GM21576 (cell line): ENCODE measurements around the gene MTO1.
"Not testable (repeated sequence)": the region's sequence is repeated elsewhere in the genome, so short reads cannot be mapped to it uniquely, and the experiment has no call there.

ENCODE experiments used
- ATAC-seq: cut with Tn5 transposase; IDR thresholded peaks from one replicate; pipeline ENCODE4 v1.9.1; 2021; ENCODE audit warnings: mild to moderate bottlenecking, moderate library complexity; ENCODE audit not compliant: unreplicated experiment

Gene MTO1

DNA sequence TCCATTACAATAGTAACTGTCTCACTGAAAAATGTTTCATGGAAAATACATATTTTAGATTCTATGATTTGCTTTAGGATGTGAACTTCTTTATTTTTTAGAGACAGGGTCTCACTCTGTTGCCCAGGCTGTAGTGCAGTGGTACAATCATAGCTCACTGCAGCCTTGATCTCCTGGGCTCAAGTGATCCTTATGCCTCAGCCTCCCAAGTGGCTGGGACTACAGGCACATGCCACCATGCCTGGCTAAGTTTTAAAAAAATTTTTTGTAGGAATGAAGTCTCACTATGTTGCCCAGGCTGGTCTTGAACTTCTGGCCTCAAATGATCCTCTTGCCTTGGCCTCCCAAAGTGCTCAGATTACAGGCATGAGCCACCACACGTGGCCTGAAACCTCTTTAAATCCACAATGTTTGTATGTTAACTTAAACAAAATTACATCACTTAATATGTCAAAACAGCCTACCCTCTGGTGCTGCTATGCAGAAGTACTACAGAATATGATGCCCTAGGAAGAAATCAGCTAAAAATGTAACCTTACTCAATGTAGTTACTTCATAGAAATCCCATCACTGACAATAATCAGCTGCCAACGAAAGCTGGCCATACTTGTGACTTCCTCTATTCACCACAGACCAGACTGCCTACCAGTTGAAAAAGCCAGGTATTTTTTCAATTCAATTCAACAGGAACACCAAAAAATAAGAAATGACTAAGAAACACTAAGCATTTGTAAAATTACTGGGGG lies 41.7 kb downstream of the MTO1 start:
- ATAC-seq: no peak

DNA sequence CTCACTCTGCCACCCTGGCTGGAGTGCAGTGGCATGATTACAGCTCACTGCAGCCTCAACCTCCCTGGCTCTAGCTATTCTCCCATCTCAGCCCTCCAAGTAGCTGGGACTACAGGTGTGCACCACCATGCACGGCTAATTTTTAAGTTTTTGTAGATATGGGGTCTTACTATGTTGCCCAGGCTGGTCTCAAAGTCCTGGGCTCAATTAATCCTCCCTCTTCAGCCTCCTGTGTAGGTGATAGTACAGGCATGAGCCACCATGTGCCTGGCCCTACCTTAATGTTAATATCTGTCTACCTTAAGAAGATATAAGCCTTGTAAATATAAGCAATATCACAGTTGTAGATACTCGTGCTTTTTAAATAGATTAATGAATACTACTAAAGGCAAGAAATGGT lies 42.6 kb downstream of the MTO1 start:
- ATAC-seq: no peak

GRCh38 chr6:73505142-73505541 lies 43.6 kb downstream of the MTO1 start:
- ATAC-seq: no peak

DNA sequence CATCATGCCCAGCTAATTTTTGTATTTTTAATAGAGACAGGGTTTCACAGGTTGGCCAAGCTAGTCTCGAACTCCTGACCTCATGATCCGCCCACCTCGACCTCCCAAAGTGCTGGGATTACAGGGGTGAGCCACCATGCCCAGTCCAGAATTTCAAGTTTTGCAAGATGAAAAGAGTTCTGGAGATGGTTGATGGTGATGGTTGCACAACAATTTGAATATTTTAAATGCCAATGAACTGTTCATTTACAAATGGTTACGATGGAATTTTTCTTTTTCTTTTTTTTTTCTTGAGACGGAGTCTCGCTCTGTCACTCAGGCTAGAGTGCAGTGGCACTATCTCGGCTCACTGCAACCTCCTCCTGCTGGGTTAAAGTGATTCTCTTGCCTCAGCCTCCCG lies 44.2 kb downstream of the MTO1 start:
- ATAC-seq: not testable (repeated sequence)

DNA sequence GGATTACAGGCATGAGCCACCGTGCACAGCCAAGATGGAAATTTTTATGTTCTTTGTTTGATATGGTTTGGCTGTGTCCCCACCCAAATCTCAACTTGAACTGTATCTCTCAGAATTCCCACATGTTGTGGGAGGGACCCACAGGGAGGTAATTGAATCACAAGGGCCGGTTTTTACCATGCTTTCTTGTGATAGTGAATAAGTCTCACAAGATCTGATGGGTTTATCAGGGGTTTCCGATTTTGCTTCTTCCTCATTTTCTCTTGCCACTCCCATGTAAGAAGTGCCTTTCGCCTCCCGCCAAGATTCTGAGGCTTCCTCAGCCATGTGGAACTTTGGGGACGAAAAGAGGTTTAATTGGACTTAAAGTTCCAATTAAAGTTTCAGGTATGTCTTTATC lies 44.7 kb downstream of the MTO1 start:
- no peak for ATAC-seq

GRCh38 chr6:73508776-73509175 lies 47.2 kb downstream of the MTO1 start:
- ATAC-seq: no peak

- ATAC-seq: no peak
Measured at GRCh38 chr6:73509851-73510250, 48.3 kb downstream of the MTO1 start.

DNA sequence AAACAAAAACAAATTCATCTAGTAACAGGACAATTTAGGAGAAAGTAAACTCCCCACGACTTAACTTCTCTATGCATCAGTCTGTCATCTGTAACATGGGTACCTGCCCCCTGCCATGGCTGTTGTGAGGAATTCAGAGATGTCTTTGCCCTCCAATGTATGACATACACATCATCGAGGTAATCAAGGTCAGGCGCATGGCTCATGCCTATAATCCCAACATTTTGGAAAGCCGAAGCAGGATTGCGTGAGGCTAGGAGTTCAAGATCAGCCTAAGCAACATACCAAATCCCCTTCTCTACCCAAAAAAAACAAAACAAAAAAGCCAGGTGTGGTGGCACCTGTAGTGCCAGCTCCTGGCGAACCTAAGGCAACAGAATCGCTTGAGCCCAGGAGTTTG lies 50.3 kb downstream of the MTO1 start:
- ATAC-seq: no peak

- ATAC-seq: no peak
Measured at GRCh38 chr6:73513496-73513854, 51.9 kb downstream of the MTO1 start.

DNA sequence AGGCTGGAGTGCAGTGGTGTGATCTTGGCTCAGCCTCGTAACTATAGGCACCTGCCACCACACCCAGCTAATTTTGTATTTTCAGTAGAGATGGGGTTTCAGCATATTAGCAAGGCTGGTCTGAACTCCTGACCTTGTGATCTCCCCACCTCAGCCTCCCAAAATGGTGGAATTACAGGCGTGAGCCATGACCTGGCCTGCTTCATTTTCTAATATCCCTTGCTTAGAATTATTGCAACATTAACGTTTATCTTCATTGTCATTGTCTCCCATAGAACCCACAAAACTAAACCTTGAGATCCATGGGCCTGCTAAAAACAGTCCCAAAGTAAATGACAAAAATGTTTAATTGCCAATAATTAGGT lies 53.2 kb downstream of the MTO1 start:
- peak; percentile 18 for ATAC-seq

GRCh38 chr6:73515204-73515655 lies 53.7 kb downstream of the MTO1 start:
- ATAC-seq: peak; percentile 50

DNA sequence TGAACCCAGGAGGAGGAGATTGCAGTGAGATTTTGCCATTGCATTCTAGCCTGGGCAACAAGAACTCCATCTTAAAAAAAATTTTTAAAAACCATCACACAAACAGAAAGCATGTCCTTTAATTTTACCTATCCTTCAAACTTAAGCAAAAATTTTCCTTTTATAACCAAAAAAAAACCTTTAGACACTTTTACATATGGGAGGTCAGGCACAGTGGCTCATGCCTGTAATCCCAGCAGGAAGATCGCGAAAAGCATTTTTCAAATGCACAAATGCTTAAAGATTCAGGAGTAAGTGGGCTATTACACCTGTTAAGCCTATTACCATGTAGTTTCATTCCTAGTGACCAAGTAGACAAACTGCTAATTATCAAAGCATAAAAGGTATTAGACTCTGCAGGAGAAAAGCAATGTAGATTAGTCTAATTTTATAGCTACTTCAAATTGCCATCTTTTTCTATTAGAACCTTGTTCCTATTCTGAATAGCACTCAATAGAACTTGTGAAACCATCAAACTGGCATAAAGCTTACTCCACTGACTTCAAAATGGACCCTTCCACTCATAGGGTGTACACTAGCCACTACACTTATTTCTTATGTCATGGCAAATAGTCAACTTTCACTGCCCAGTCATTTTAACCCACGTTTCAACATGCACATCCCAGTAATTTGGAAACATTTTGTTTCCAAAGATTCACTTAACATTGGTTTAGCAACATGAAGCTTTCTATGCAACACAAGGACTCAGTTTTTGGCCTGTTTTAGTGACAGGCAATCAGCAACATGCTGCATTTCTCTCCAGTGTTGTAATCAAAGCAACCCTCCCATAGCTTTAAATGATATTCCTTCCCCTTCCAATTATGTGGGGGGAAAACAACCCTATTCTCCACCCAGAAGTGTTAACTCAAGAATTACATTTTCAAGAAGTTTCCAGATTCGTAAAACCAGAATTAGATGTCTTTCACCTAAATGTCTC lies 55.3 kb downstream of the MTO1 start:
- no peak for ATAC-seq

DNA sequence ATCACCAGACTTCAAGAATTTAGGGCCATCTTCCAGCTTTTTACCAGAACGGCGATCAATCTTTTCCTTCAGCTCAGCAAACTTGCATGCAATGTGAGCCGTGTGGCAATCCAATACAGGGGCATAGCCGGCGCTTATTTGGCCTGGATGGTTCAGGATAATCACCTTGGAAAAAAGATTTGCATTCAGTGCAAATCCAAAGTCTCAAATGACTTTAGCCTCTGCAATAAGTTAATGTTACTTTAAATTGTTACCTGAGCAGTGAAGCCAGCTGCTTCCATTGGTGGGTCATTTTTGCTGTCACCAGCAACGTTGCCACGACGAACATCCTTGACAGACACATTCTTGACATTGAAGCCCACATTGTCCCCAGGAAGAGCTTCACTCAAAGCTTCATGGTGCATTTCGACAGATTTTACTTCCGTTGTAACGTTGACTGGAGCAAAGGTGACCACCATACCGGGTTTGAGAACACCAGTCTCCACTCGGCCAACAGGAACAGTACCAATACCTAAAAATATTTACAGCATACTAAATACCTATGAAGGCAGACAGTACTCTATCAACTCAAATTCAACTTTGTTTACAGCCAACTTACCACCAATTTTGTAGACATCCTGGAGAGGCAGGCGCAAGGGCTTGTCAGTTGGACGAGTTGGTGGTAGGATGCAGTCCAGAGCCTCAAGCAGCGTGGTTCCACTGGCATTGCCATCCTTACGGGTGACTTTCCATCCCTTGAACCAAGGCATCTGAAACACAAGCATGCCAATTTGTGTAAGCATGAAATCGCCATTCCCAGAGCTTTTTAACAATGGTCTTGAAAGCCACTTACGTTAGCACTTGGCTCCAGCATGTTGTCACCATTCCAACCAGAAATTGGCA lies 56.8 kb downstream of the MTO1 start:
- ATAC-seq: not testable (repeated sequence)

DNA sequence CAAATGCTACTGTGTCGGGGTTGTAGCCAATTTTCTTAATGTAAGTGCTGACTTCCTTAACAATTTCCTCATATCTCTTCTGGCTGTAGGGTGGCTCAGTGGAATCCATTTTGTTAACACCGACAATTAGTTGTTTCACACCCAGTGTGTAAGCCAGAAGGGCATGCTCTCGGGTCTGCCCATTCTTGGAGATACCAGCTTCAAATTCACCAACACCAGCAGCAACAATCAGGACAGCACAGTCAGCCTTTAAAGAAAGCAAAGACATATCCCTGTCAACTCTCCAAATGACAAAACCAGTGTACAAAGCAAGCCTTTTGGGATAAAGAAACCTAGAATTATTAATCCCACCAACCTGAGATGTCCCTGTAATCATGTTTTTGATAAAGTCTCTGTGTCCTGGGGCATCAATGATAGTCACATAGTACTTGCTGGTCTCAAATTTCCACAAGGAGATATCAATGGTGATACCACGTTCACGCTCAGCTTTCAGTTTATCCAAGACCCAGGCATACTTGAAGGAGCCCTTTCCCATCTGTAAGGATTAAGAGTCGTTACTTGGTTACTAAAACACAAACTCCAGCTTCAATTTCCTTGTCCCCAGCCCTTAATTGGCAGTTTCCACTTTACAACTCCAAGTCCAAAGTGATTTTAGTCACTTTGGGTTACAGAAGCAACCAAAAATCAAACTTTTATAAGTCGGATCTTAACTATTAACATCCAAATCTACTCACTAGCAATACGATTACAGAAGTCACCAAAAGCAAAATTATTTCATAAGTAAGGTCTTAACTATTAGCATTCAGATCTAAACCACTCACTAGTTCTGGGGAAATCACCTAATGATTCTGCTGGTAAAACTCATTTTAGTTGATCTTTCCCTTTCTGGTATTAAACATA lies 57.7 kb downstream of the MTO1 start:
- ATAC-seq: not testable (repeated sequence)

DNA sequence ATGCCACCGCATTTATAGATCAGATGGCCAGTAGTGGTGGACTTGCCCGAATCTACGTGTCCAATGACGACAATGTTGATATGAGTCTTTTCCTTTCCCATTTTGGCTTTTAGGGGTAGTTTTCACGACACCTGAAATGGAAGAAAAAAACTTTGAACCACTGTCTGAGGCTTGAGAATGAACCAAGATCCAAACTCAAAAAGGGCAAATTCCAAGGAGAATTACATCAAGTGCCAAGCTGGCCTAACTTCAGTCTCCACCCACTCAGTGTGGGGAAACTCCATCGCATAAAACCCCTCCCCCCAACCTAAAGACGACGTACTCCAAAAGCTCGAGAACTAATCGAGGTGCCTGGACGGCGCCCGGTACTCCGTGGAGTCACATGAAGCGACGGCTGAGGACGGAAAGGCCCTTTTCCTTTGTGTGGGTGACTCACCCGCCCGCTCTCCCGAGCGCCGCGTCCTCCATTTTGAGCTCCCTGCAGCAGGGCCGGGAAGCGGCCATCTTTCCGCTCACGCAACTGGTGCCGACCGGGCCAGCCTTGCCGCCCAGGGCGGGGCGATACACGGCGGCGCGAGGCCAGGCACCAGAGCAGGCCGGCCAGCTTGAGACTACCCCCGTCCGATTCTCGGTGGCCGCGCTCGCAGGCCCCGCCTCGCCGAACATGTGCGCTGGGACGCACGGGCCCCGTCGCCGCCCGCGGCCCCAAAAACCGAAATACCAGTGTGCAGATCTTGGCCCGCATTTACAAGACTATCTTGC lies 58.6 kb downstream of the MTO1 start:
- no peak for ATAC-seq

GRCh38 chr6:73520688-73521350 lies 59.3 kb downstream of the MTO1 start, which contains the start of gene EEF1A1:
EEF1A1 (minus strand) TSS chr6:73521032; CDS start chr6:73520026, 1,006 bp downstream.
- peak; percentile 63 for ATAC-seq

DNA sequence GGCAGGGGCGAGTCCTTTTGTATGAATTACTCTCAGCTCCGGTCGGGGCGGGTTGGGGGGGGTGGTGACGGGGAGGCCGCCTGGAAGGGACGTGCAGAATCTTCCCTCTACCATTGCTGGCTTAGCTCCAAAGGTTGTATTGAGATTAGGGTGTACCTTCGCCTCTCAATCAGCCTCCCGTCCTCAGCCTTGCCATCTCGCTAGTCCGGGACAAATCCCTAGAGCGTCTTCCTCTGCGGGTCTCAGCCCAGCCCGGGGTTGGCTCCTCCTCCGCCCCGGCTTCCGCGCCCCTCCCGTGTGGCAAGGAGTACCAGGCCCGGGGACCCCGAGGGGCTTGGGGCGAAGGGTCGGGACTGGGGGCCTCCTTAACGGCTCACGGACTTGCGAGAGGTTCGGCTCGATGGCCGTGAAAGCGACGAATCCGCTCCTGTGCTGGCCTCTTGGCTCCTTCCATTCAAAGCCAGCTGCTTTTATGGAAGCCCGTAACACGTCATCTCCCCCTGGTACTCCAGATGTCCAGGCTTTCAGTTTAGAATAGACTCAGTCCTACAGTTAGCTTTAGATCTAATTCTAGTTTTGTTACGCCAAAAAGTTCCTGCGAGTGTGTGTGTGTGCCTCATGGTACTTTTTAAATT lies 59.9 kb downstream of the MTO1 start:
- peak; percentile 33 for ATAC-seq
